ENCODE data around the gene MNX1. TPM values are rescaled to one million over a fixed set of nuclear protein-coding genes. Genes with fewer than 3 reads are reported as not detected.

The MNX1 gene
- total and polyA plus RNA-seq, 9 of the 15 experiments (the other 6 are each of a cell fraction or from before 2014, with no cell fraction given): 0.15 to 8.0 (median 1.4) TPM

DNA sequence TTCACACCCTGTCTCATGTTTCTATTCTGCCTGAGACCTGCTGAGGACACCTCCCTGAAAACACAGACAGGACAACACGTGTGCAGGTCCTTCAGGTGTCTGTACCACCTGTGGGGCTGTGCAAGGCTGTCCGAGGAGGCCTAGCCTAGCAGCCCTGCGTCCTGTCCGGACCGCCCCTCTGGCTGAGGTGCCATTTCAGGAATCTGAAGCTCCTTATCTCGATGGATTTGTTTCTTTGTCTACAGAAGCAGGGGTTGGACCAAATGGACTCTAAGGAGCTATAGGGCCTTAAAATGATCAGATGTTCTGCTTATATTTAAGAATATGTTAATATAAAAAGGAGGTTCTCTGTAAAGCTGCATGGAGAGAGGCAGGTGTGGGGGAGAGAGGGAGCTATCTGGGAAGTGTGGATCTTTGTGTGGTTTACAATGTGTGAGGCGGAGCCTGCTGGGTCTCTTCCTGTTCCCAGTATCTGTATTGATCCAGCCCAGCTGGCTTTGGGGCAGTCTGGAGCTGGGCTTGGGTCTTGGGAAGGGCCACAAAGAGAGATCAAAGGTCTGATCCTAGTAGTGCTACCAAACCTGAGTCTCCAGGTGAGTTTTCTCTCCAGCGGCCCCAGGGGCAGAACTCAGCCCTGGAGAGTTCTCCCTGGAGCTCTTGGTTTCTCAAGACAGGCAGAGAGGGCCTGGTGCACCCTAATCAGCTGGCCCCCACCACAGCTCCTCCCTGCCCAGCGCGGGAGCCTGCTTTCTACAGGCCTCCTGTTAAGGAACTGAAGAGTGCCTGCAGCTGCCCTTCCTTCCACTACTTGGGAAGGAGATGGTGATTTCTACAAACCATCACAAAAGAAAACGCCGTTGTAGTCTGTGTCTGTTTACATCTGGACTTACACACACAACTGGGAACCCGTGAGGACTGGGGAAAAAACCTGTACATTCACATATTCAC is 3.4 kb upstream of the MNX1 start:
- intact Hi-C loops (cut with micrococcal nuclease): no loop called here
- POLR2A ChIA-PET: interaction anchor here (0.6 to 1.5 kb wide), 8 partner anchors 8 to 1574 kb away, joined by 3 to 8 read pairs (median 3); partner anchors contain the start of gene PTPRN2

More for the DNA sequence above, 3.4 kb upstream of the MNX1 start:
- Histone ChIP-seq H3K4me2 (ENCODE audit: insufficient read depth, low read length) (no peak overlapping the region), H3K36me3 (ENCODE audit: control insufficient read depth, insufficient read depth, low read length) (no peaks in the 10 kb centered on the region), H3K27ac (ENCODE audit: extremely low read depth, low read depth, low read length) (no peak overlapping the region), H3K27me3 (ENCODE audit: control insufficient read depth in 2 of 2, insufficient read depth in 2 of 2, low read length in 2 of 2) (peaks cover 44 to 80% of the 10 kb centered on the region in 2 experiments), H3K9me3 (replicated peaks; ENCODE audit: control insufficient read depth, insufficient read depth, low read depth, low read length) (no peaks in the 10 kb centered on the region), H3K4me3 (no peak overlapping the region), H3K4me1 (replicated peaks in 1 of 2; ENCODE audit: control insufficient read depth in 2 of 2, insufficient read depth in 2 of 2, low read length in 2 of 2) (peaks cover 4 to 40% of the 10 kb centered on the region in 2 experiments; a peak in 4 of 5 replicates), H3K79me2 (ENCODE audit: control insufficient read depth, insufficient read depth, low read length) (no peaks in the 10 kb centered on the region), H2AFZ (ENCODE audit: low read depth, low read length) (no peak overlapping the region), H3K9me1 (ENCODE audit: control insufficient read depth, insufficient read depth, low read length) (no peaks in the 10 kb centered on the region), H3K9ac (ENCODE audit: insufficient read depth in 1 of 2, low read depth in 2 of 2, low read length in 2 of 2) (no peak overlapping the region), H4K20me1 (replicated peaks; ENCODE audit: control insufficient read depth, insufficient read depth, low read length) (no peaks in the 10 kb centered on the region)
- no peak for DNase-seq (ENCODE audit: extremely low read depth in 1 of 4, low spot score in 3 of 4)
- FAIRE-seq: peak; percentile 15
- WGBS (ENCODE audit: insufficient coverage, low coverage, missing lambda C conversion rate): 14% methylated on average over 13 of the region's 13 CpGs
- no peak for TF ChIP-seq RB1 (IDR thresholded peaks at IDR 0.05; ENCODE audit: low read depth)
- no peak for TF ChIP-seq ZNF395 (CRISPR knock-in tag; IDR thresholded peaks at IDR 0.05)
- TF ChIP-seq, protein P1, sequence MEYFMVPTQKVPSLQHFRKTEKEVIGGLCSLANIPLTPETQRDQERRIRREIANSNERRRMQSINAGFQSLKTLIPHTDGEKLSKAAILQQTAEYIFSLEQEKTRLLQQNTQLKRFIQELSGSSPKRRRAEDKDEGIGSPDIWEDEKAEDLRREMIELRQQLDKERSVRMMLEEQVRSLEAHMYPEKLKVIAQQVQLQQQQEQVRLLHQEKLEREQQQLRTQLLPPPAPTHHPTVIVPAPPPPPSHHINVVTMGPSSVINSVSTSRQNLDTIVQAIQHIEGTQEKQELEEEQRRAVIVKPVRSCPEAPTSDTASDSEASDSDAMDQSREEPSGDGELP (CRISPR knock-in tag; IDR thresholded peaks at IDR 0.05; ENCODE audit: borderline replicate concordance): peak; percentile 43; the same call in 1 of the 2 replicates
- no peak for TF ChIP-seq ZKSCAN1 (IDR thresholded peaks at IDR 0.05; ENCODE audit: low read depth, low read length)
- TF ChIP-seq ZNF239 (CRISPR knock-in tag; IDR thresholded peaks at IDR 0.05): peak; percentile 90
- TF ChIP-seq ZNF408 (CRISPR knock-in tag; IDR thresholded peaks at IDR 0.05; ENCODE audit: low read depth): no peak
- BruUV-seq (replicated peaks): no TSS peak
- CTCF ChIA-PET (ENCODE audit: low intra/inter-chr PET ratio): no interaction called here
- ATAC-seq: no peak
- in situ Hi-C loops (cut with MboI): no loop called here
